Frontal cortex (tissue), 4 donors: ENCODE measurements around the gene PBLD. TPM values are rescaled to one million over a fixed set of nuclear protein-coding genes. Genes with fewer than 3 reads are reported as not detected.
"Not testable (repeated sequence)": the region's sequence is repeated elsewhere in the genome, so short reads cannot be mapped to it uniquely, and the experiment has no call there.

Experiments used
- DNase-seq, 2 donors: peaks; one replicate each; pipeline ENCODE4 v3.0.0; 2012; ENCODE audit warnings: low spot score in 2 of 2
- FAIRE-seq: peaks from 2 replicates; lab custom pipeline; 2012; peaks lifted over from hg19 to GRCh38; lab: Jason Lieb, UNC
- total RNA-seq: library from RNA; depleted of rRNA; stranded (reverse); fragments of >200 nt; gene quantifications from one replicate; pipeline ENCODE4 v1.2.3, GENCODE V29; 2014
- donor health status: control.
- donor health status: control.
- donor health status: control.

The PBLD gene
- total RNA-seq, 1 donor from 2014 or later = 8.6 TPM

DNA sequence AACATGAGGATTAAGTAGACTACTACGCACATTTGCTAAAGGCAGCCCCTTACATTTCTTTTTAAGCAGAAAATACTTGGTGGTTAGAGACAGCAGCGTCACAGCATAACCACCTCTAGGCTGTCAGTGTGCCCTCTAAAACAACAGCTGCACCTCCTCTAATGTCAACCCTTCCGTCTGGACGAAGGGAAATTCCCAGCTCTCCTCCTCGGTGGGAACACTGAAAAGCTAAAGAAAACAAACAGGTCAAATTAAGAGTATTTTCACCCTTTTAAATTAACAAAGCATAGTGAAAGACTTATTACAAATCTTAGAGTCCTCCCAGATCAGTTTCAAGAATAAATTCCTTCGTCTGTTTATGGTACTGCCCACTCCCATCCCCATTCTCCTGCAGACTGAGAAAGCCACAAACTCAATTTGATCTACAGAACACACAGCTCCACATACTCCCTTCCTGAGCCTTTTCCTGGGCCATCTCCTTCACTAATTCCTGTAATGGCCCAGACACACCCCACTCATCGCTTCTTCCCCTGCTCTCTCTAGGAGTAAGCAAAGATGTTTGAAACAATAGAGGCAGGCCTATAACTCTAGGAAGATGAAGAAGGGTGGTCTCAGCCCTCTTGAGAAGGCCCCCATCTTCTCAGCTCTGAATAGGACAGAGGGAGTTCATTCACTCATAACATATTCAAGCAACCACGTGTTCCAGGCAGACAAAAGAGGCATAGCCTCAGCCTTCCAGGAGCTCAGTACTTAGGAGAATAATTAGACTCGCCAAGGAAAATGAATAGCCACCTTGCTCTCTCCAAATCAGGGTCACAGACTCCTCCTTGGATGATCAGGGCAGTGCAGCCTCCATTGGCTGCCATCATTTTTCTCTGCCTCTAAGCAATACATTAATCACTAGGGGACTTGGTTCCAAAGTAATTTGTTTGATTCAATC, 48.4 kb downstream of the PBLD start:
- FAIRE-seq (no peak), DNase-seq (no peak)

GRCh38 chr10:68280758-68281157, 52.0 kb downstream of the PBLD start:
- FAIRE-seq (no peak), DNase-seq (no peak)

DNA sequence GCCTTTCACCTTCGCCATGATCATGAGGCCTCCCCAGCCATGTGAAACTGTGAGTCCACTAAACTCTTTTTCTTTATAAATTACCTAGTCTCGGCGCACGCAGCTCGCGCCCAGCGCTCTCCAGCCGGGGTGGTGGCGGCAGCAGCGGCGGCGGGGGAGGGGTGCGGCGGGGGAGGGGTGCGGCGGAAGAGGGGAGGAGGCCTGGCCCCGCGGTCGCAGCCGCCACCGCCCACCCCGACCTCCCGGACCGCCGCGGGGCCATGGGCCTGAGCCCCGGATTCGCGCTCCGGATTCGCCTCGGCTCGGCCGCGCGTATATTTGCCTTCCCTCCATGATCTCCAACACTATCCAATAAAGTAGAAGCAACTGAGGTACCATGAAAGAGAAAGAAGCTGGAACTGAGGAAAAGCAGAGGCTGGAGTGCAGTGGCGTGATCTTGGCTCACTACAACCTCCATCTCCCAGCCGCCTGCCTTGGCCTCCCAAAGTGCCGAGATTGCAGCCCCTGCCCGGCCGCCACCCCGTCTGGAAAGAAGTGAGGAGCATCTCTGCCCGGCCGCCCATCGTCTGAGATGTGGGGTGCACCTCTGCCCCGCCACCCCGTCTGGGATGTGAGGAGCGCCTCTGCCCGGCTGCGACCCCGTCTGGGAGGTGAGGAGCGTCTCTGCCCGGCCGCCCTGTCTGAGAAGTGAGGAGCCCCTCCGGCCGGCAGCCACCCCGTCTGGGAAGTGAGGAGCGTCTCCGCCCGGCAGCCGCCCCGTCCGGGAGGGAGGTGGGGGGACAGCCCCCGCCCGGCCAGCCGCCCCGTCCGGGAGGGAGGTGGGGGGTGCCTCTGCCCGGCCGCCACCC, 53.6 kb downstream of the PBLD start:
- DNase-seq = not testable (repeated sequence)

DNA sequence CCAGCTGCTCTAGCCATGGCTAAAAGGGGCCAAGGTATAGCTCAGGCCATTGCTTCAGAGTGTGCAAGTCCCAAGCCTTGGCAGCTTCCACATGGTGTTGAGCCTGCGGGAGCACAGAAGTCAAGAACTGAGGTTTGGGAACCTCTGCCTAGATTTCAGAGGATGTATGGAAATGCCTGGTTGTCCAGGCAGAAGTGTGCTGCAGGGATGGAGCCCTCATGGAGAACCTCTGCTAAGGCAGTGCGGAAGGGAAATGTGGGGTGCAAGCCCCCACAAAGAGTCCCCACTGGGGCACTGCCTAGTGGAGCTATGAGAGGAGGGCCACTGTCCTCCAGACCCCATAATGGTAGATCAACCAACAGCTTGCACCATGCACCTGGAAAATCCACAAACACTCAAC, 54.9 kb downstream of the PBLD start:
- not testable (repeated sequence) for FAIRE-seq, DNase-seq

More for the DNA sequence above, 53.6 kb downstream of the PBLD start:
- not testable (repeated sequence) for FAIRE-seq

GRCh38 chr10:68276224-68276623, 56.5 kb downstream of the PBLD start:
- DNase-seq (no peak), FAIRE-seq (no peak)

GRCh38 chr10:68275600-68276126, 57.1 kb downstream of the PBLD start:
- FAIRE-seq (no peak), DNase-seq (no peak)

DNA sequence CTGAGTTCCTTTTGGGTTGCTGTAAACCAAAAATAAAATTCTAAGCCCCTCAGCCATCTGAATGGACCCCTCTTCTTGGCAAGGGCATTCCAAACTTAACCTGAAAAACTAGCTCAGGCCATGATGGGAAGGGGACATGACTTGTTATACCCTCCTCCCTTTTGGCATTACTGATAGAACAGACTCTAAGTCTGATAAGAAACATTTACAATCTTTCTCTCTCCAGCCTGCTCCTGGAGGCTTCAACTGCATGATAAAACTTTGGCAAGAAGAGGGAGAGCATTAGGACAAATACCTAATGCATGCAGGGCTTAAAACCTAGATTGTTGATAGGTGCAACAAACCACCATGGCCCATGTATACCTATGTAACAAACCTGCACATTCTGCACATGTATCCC, 59.9 kb downstream of the PBLD start:
- FAIRE-seq = no peak
- DNase-seq = no peak

DNA sequence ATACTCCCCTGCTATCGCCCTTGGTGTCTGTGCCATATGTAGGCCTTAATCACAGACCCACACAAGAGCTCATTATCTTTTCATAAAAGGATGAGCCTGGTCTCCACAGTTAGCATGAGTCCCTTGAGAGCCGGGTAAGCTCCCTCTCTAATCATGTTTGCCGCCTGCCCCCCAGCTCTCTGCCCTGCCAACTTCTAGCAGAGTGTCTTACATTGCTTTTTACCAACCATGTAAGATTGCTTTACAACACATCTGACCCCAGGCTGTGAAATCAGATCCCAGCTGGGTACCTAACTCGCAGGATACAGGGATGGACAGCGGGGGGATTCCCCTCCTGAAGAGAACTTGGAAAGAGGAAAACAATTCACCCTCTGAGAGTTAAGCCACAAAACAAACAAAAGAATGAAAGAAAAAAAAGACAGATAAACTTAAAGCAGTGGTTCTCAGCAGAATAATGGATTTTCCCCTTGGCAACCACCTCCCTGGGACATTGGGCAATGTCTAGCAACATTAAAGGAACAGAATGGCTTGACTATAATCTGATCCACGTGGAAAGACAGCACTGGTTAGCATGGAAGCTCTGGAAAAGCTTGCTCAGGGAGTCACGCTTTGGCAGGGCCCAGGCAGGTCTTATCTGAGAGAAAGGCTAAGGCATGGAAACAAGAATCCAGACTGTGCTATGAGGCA, 61.4 kb downstream of the PBLD start:
- no peak for DNase-seq
- FAIRE-seq = no peak

- DNase-seq (no peak), FAIRE-seq (no peak)
These were observed 63.0 kb downstream of the PBLD start for GRCh38 chr10:68269562-68270290.

DNA sequence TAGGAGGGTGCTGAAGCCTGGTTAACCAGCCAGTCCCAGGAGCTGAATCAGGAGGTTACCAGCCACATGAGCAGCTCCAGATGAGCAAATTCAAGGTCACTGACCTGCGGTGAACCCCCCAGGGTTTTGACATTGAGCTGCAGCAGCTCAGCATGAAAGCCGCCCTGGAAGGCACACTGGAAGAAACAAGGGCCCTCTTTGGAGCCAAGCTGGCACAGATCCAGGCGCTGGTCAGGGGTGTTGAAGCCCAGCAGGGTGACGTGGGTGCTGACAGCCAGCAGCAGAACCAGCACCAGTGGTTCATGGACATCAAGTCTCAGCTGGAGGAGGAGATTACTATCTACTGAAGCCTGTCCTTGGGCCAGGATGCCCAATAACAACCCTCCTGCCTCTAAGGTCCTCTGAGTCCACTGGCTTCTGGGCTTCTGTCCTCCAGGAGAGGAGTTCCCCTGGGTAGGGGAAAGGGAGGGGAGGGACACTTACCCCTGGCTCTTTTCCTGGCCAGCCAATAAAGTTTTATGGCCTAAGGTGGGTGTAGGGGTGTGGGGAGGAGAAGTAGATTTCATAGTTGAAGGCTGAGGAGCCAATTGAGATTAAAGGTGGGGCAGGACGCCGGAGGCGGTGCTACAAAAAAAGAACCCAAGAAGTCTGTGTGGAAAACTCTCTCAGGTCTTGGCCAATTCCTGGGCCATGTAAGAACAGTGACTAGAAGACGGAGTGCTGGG, 71.4 kb downstream of the PBLD start:
- DNase-seq (no peak), FAIRE-seq (no peak)

DNA sequence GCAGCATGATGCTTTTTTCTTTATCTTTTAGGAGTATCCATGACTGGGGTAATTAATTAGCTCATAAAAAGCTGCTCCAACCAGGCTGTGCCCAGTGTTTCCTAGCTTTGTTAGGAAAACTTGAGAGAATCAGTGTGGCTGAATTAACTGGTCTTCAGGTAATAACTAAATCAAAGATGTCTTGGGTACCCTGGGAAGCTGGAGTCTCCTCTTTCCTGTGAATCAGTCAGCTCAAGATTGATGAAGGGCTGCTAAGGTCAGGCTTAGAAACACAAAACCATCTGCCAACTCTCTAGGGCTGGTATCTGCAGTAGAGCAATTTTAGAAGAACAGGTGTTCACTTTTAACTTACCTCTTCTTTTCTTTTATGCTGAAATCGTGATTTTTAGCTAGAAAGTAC, 79.4 kb downstream of the PBLD start:
- no peak for DNase-seq
- FAIRE-seq = no peak

- DNase-seq (no peak), FAIRE-seq (no peak)
These were observed 80.9 kb downstream of the PBLD start for GRCh38 chr10:68251625-68252495.

DNA sequence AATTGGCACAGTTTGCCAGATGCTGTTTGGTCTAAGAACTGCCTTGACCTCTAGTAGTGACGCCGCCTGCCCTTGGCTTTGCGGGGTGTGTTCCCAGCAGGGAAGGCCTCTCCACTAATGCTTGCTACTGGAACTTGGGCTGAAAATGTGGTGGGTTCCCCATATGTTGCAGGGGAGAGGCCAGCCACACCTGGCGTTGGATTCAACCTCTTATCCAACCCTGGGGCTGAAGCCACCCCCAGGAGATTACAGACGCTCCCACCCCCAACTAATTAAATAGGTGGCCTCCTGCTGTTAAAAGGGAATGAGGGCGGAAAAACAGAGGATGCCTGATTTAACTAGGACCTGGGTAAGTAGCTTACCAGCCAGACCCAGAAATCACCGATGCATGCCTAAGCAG, 81.6 kb downstream of the PBLD start:
- FAIRE-seq (no peak), DNase-seq (no peak)

DNA sequence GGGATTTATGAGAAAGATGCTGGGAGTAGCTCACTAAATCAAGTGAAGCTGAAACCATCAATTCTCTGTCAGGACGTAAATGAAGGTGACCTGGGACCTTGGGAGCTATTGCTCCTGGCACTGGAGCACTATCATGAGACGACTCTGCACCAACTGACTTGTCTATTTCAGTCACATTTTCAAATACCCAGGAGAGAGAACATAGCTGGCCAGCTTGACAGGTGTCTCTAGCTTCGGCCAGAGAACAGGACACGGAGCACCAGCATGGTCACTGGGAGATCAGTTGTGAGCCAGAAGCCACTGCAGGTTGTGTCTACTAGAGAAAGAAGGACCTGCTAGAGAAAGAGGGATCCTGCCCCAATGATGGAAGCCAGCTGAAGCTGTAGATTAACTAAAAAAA, 83.4 kb downstream of the PBLD start:
- DNase-seq = no peak
- FAIRE-seq = no peak

- no peak for FAIRE-seq
- no peak for DNase-seq
These were observed 84.8 kb downstream of the PBLD start for GRCh38 chr10:68247931-68248330.

GRCh38 chr10:68246397-68246796, 86.3 kb downstream of the PBLD start:
- not testable (repeated sequence) for DNase-seq, FAIRE-seq

GRCh38 chr10:68242051-68242450, 90.7 kb downstream of the PBLD start:
- FAIRE-seq = no peak

More at GRCh38 chr10:68242051-68242450, 90.7 kb downstream of the PBLD start:
- no peak for DNase-seq
